ENCODE measurements around the gene VPS4A.

Gene VPS4A

DNA sequence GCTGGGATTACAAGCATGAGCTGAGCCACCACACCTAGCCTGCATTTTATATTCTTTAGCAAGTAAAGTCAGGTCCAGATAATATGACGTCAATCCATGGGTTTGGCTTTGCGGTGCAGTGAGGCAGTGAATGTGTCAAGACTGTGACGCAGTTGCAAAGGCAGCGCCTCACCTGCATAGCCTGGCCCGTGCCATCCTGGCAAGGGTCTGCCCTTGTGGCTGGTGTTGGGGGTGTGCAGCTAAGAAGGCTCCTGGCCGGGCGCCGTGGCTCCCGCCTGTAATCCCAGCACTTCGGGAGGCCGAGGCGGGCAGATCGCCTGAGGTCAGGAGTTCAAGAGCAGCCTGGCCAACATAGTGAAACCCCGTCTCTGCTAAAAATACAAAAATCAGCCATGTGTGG lies 12.3 kb downstream of the VPS4A start:
- no peak overlapping the region for H2AFZ ChIP-seq (ENCODE audit: low read length)
- H2BK15ac ChIP-seq (ENCODE audit: low read length) = no peak overlapping the region
- peaks cover 2 to 3% of the 10 kb centered on the region in 2 donors for H3K4me1 ChIP-seq (ENCODE audit: control insufficient read depth in 2 of 2, insufficient read depth in 1 of 2, low read depth in 1 of 2, low read length in 2 of 2)
- no CpG with 5 or more reads among the region's 14 CpGs for WGBS, 2 donors (ENCODE audit: extremely low coverage in 2 of 2, insufficient read length in 2 of 2, insufficient replicate concordance in 1 of 2)
- no peak overlapping the region for H3K14ac ChIP-seq (ENCODE audit: low read length)
- no peak overlapping the region for H2AK5ac ChIP-seq (ENCODE audit: low read depth, low read length)
- no peaks in the 10 kb centered on the region for H3K27me3 ChIP-seq (ENCODE audit: control insufficient read depth in 3 of 3, insufficient read depth in 3 of 3, low read depth in 1 of 3, low read length in 3 of 3)
- H3K79me1 ChIP-seq (ENCODE audit: low read depth, low read length) = peaks cover 17% of the 10 kb centered on the region
- H3K27ac ChIP-seq (replicated peaks; ENCODE audit: low read length) = no peak overlapping the region
- no peak overlapping the region for H3K18ac ChIP-seq (ENCODE audit: low read length)
- peaks cover 0 to 2% of the 10 kb centered on the region in 2 donors for H3K9me3 ChIP-seq (replicated peaks in 1 of 2; ENCODE audit: control insufficient read depth in 2 of 2, insufficient read depth in 1 of 2, low read depth in 1 of 2, low read length in 2 of 2)
- no peak overlapping the region for H2BK120ac ChIP-seq (ENCODE audit: low read depth, low read length)
- H3K4ac ChIP-seq (ENCODE audit: low read length) = no peak overlapping the region
- peak overlapping the region; percentile 26 for H4K8ac ChIP-seq (ENCODE audit: low read depth, low read length)
- peaks cover 76 to 98% of the 10 kb centered on the region in 2 donors for H3K36me3 ChIP-seq (replicated peaks in 1 of 2; ENCODE audit: control insufficient read depth in 2 of 2, insufficient read depth in 2 of 2, low read length in 2 of 2)
- no peak for DNase-seq (ENCODE audit: low spot score)
- no peak overlapping the region for H3K4me2 ChIP-seq (ENCODE audit: insufficient read depth, low read length, poor library complexity, severe bottlenecking)
- no peak overlapping the region for H3K9ac ChIP-seq (ENCODE audit: low read depth, low read length, poor library complexity)
- H2BK12ac ChIP-seq (ENCODE audit: low read length) = no peak overlapping the region
- no peak overlapping the region for H3K23ac ChIP-seq (ENCODE audit: low read depth, low read length, poor library complexity)
- H4K91ac ChIP-seq (ENCODE audit: low read depth, low read length, poor library complexity) = no peak overlapping the region
- no peak overlapping the region for H2BK5ac ChIP-seq (ENCODE audit: low read length)
- peak overlapping the region in 1 of 2 donors; percentile 47 for H3K4me3 ChIP-seq (ENCODE audit: low read length in 2 of 2)

DNA sequence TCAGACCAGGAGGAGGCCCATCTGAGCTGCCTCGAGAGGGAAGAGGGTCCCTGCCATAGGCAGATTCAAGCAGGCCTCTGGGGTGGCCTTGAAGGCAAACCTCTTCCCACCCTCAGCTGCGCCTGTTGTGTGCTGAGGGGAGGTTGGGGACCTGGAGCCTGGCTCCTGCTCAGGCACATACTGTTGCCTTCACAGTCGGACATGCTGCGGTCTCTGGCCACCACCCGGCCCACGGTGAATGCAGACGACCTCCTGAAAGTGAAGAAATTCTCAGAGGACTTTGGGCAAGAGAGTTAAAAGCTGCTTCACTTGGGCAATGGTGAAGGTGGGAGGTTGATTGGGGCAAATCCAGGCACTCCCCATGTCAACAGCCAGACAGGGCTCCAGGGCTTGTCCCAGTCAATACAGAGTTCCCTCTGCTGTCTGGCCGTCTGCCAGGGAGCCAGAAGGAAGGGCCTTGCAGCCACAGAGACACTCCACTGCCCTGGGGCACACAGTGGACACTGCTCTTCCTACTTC lies 12.9 kb downstream of the VPS4A start:
- Histone ChIP-seq H4K8ac (ENCODE audit: low read depth, low read length) (no peak overlapping the region), H3K4ac (ENCODE audit: low read length) (no peak overlapping the region), H2BK12ac (ENCODE audit: low read length) (no peak overlapping the region), H3K14ac (ENCODE audit: low read length) (no peak overlapping the region), H3K18ac (ENCODE audit: low read length) (no peak overlapping the region), H3K23ac (ENCODE audit: low read depth, low read length, poor library complexity) (no peak overlapping the region), H2BK120ac (ENCODE audit: low read depth, low read length) (no peak overlapping the region), H2AFZ (ENCODE audit: low read length) (no peak overlapping the region), H3K4me3 (ENCODE audit: low read length in 2 of 2) (no peak overlapping the region), H2AK5ac (ENCODE audit: low read depth, low read length) (no peak overlapping the region), H3K27me3 (ENCODE audit: control insufficient read depth in 3 of 3, insufficient read depth in 3 of 3, low read depth in 1 of 3, low read length in 3 of 3) (no peaks in the 10 kb centered on the region), H3K9ac (ENCODE audit: low read depth, low read length, poor library complexity) (no peak overlapping the region), H2BK15ac (ENCODE audit: low read length) (no peak overlapping the region), H3K9me3 (replicated peaks in 1 of 2; ENCODE audit: control insufficient read depth in 2 of 2, insufficient read depth in 1 of 2, low read depth in 1 of 2, low read length in 2 of 2) (peaks cover 0 to 2% of the 10 kb centered on the region in 2 donors), H3K36me3 (replicated peaks in 1 of 2; ENCODE audit: control insufficient read depth in 2 of 2, insufficient read depth in 2 of 2, low read length in 2 of 2) (peaks cover 77 to 98% of the 10 kb centered on the region in 2 donors), H3K4me1 (ENCODE audit: control insufficient read depth in 2 of 2, insufficient read depth in 1 of 2, low read depth in 1 of 2, low read length in 2 of 2) (peaks cover 2 to 7% of the 10 kb centered on the region in 2 donors), H2BK5ac (ENCODE audit: low read length) (no peak overlapping the region), H3K79me1 (ENCODE audit: low read depth, low read length) (peaks cover 17% of the 10 kb centered on the region), H4K91ac (ENCODE audit: low read depth, low read length, poor library complexity) (no peak overlapping the region), H3K27ac (replicated peaks; ENCODE audit: low read length) (no peak overlapping the region), H3K4me2 (ENCODE audit: insufficient read depth, low read length, poor library complexity, severe bottlenecking) (no peak overlapping the region)
- DNase-seq (ENCODE audit: low spot score) = no peak
- no CpG with 5 or more reads among the region's 8 CpGs for WGBS, 2 donors (ENCODE audit: extremely low coverage in 2 of 2, insufficient read length in 2 of 2, insufficient replicate concordance in 1 of 2)

- Histone ChIP-seq H3K27ac (replicated peaks; ENCODE audit: low read length) (no peak overlapping the region), H2BK12ac (ENCODE audit: low read length) (no peak overlapping the region), H3K23ac (ENCODE audit: low read depth, low read length, poor library complexity) (no peak overlapping the region), H3K4ac (ENCODE audit: low read length) (no peak overlapping the region), H3K36me3 (replicated peaks in 1 of 2; ENCODE audit: control insufficient read depth in 2 of 2, insufficient read depth in 2 of 2, low read length in 2 of 2) (peaks cover 72 to 98% of the 10 kb centered on the region in 2 donors), H3K9me3 (replicated peaks in 1 of 2; ENCODE audit: control insufficient read depth in 2 of 2, insufficient read depth in 1 of 2, low read depth in 1 of 2, low read length in 2 of 2) (peaks cover 0 to 2% of the 10 kb centered on the region in 2 donors), H2BK5ac (ENCODE audit: low read length) (no peak overlapping the region), H3K27me3 (ENCODE audit: control insufficient read depth in 3 of 3, insufficient read depth in 3 of 3, low read depth in 1 of 3, low read length in 3 of 3) (no peaks in the 10 kb centered on the region), H3K18ac (ENCODE audit: low read length) (no peak overlapping the region), H2BK120ac (ENCODE audit: low read depth, low read length) (no peak overlapping the region), H3K4me3 (ENCODE audit: low read length in 2 of 2) (no peak overlapping the region), H2AK5ac (ENCODE audit: low read depth, low read length) (no peak overlapping the region), H2AFZ (ENCODE audit: low read length) (no peak overlapping the region), H3K79me1 (ENCODE audit: low read depth, low read length) (peaks cover 21% of the 10 kb centered on the region), H3K4me1 (ENCODE audit: control insufficient read depth in 2 of 2, insufficient read depth in 1 of 2, low read depth in 1 of 2, low read length in 2 of 2) (peaks cover 8 to 13% of the 10 kb centered on the region in 2 donors), H2BK15ac (ENCODE audit: low read length) (no peak overlapping the region), H3K9ac (ENCODE audit: low read depth, low read length, poor library complexity) (no peak overlapping the region), H4K8ac (ENCODE audit: low read depth, low read length) (no peak overlapping the region), H3K14ac (ENCODE audit: low read length) (no peak overlapping the region), H4K91ac (ENCODE audit: low read depth, low read length, poor library complexity) (no peak overlapping the region), H3K4me2 (ENCODE audit: insufficient read depth, low read length, poor library complexity, severe bottlenecking) (no peak overlapping the region)
- no CpG with 5 or more reads among the region's 10 CpGs for WGBS, 2 donors (ENCODE audit: extremely low coverage in 2 of 2, insufficient read length in 2 of 2, insufficient replicate concordance in 1 of 2)
- no peak for DNase-seq (ENCODE audit: low spot score)
Measured at GRCh38 chr16:69324585-69325253, 13.6 kb downstream of the VPS4A start.

DNA sequence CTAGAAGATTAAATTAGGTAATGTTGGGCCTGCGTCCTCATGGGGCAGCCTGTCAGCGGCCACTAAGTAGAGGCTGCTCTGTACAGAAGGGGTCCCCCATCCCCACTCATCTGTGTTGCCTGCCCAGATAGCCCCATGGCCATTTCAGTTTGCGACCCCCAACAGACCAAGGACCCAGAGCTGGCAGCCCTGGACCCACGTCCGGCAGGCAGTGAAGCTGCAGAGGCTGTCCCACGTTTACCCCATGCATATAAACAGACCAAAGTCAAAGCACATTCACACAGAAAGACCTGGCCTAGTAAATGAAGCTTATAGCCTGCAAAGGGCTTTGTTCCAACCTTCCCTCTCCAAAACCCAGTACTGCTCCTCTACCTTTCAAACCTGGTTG lies 14.6 kb downstream of the VPS4A start:
- H3K36me3 ChIP-seq (replicated peaks in 1 of 2; ENCODE audit: control insufficient read depth in 2 of 2, insufficient read depth in 2 of 2, low read length in 2 of 2) = peaks cover 61 to 89% of the 10 kb centered on the region in 2 donors
- no peak overlapping the region for H2AFZ ChIP-seq (ENCODE audit: low read length)
- no peak overlapping the region for H3K14ac ChIP-seq (ENCODE audit: low read length)
- H3K18ac ChIP-seq (ENCODE audit: low read length) = no peak overlapping the region
- no peak overlapping the region for H2BK5ac ChIP-seq (ENCODE audit: low read length)
- no peak overlapping the region for H3K4me3 ChIP-seq (ENCODE audit: low read length in 2 of 2)
- H3K27ac ChIP-seq (replicated peaks; ENCODE audit: low read length) = no peak overlapping the region
- no peak overlapping the region for H3K23ac ChIP-seq (ENCODE audit: low read depth, low read length, poor library complexity)
- no peak overlapping the region for H2BK15ac ChIP-seq (ENCODE audit: low read length)
- no peak for DNase-seq (ENCODE audit: low spot score)
- peaks cover 11 to 13% of the 10 kb centered on the region in 2 donors for H3K4me1 ChIP-seq (ENCODE audit: control insufficient read depth in 2 of 2, insufficient read depth in 1 of 2, low read depth in 1 of 2, low read length in 2 of 2)
- H4K8ac ChIP-seq (ENCODE audit: low read depth, low read length) = no peak overlapping the region
- no peak overlapping the region for H2BK12ac ChIP-seq (ENCODE audit: low read length)
- no peak overlapping the region for H3K9ac ChIP-seq (ENCODE audit: low read depth, low read length, poor library complexity)
- peaks cover 0 to 2% of the 10 kb centered on the region in 2 donors for H3K9me3 ChIP-seq (replicated peaks in 1 of 2; ENCODE audit: control insufficient read depth in 2 of 2, insufficient read depth in 1 of 2, low read depth in 1 of 2, low read length in 2 of 2)
- no peak overlapping the region for H2BK120ac ChIP-seq (ENCODE audit: low read depth, low read length)
- no peaks in the 10 kb centered on the region for H3K27me3 ChIP-seq (ENCODE audit: control insufficient read depth in 3 of 3, insufficient read depth in 3 of 3, low read depth in 1 of 3, low read length in 3 of 3)
- WGBS, 2 donors (ENCODE audit: extremely low coverage in 2 of 2, insufficient read length in 2 of 2, insufficient replicate concordance in 1 of 2) = no CpG with 5 or more reads among the region's 6 CpGs
- no peak overlapping the region for H2AK5ac ChIP-seq (ENCODE audit: low read depth, low read length)
- no peak overlapping the region for H3K4ac ChIP-seq (ENCODE audit: low read length)
- H3K79me1 ChIP-seq (ENCODE audit: low read depth, low read length) = peaks cover 26% of the 10 kb centered on the region
- no peak overlapping the region for H3K4me2 ChIP-seq (ENCODE audit: insufficient read depth, low read length, poor library complexity, severe bottlenecking)
- no peak overlapping the region for H4K91ac ChIP-seq (ENCODE audit: low read depth, low read length, poor library complexity)
